ENCODE results near the gene CALML4. TPM values are rescaled to one million over a fixed set of nuclear protein-coding genes. Genes with fewer than 3 reads are reported as not detected.

CALML4 gene
- total and polyA plus RNA-seq, 2 experiments from 2014 or later: 13.4 to 16.2 TPM

DNA sequence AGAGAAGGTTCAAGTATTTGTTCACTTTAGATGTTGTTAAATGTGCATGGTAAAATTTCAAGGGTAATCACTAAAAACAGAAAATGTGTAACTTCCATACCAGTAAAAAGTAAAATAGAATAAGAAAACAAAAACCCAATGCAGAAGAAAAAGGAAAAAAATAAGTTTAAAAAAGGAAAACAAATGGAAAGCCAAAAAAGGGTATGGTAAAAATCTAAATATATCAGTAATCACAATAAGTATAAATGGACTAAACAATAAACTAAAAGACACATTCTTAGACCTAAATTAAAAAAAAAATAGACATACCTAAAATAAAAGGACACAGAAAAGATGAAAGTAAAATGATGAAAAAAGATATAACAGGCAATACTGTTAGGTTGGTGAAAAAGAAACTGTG, 33.9 kb upstream of the CALML4 start:
- no peaks in the 10 kb centered on the region for H3F3A ChIP-seq (replicated peaks; ENCODE audit: low read depth)
- no peak for ATAC-seq
- no peaks in the 10 kb centered on the region for H3K36me3 ChIP-seq (ENCODE audit: insufficient read depth)
- H3K4me3 ChIP-seq: no peak overlapping the region
- no peak for DNase-seq (ENCODE audit: low spot score)
- H4K20me1 ChIP-seq (replicated peaks; ENCODE audit: insufficient read depth): no peaks in the 10 kb centered on the region
- no peaks in the 10 kb centered on the region for H3K27me3 ChIP-seq (ENCODE audit: insufficient read depth)
- no peaks in the 10 kb centered on the region for H3K4me1 ChIP-seq (ENCODE audit: insufficient read depth)
- H3K4me2 ChIP-seq: no peak overlapping the region
- TF ChIP-seq, protein P1, sequence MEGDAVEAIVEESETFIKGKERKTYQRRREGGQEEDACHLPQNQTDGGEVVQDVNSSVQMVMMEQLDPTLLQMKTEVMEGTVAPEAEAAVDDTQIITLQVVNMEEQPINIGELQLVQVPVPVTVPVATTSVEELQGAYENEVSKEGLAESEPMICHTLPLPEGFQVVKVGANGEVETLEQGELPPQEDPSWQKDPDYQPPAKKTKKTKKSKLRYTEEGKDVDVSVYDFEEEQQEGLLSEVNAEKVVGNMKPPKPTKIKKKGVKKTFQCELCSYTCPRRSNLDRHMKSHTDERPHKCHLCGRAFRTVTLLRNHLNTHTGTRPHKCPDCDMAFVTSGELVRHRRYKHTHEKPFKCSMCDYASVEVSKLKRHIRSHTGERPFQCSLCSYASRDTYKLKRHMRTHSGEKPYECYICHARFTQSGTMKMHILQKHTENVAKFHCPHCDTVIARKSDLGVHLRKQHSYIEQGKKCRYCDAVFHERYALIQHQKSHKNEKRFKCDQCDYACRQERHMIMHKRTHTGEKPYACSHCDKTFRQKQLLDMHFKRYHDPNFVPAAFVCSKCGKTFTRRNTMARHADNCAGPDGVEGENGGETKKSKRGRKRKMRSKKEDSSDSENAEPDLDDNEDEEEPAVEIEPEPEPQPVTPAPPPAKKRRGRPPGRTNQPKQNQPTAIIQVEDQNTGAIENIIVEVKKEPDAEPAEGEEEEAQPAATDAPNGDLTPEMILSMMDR (conservative IDR thresholded peaks at IDR 0.05; ENCODE audit: low read depth in 2 of 2): no peak
- TF ChIP-seq JUNB (IDR thresholded peaks at IDR 0.05; ENCODE audit: unreplicated experiment) (no peak), EZH2 (IDR thresholded peaks at IDR 0.05; ENCODE audit: low read depth, unreplicated experiment) (no peak), ZNF114 (CRISPR knock-in tag; IDR thresholded peaks at IDR 0.05) (no peak), EZH2phosphoT487 (IDR thresholded peaks at IDR 0.05; ENCODE audit: unreplicated experiment) (no peak), ZNF331 (CRISPR knock-in tag; IDR thresholded peaks at IDR 0.05; ENCODE audit: low read depth) (no peak), CREB1 (CRISPR knock-in tag; IDR thresholded peaks at IDR 0.05; ENCODE audit: low read depth) (no peak), POLR2AphosphoS5 (IDR thresholded peaks at IDR 0.05; ENCODE audit: low read depth) (no peak), NANOG (IDR thresholded peaks at IDR 0.05; ENCODE audit: borderline replicate concordance) (no peak), STAT1 (IDR thresholded peaks at IDR 0.05; ENCODE audit: unreplicated experiment) (no peak)
- TF ChIP-seq, protein P2, sequence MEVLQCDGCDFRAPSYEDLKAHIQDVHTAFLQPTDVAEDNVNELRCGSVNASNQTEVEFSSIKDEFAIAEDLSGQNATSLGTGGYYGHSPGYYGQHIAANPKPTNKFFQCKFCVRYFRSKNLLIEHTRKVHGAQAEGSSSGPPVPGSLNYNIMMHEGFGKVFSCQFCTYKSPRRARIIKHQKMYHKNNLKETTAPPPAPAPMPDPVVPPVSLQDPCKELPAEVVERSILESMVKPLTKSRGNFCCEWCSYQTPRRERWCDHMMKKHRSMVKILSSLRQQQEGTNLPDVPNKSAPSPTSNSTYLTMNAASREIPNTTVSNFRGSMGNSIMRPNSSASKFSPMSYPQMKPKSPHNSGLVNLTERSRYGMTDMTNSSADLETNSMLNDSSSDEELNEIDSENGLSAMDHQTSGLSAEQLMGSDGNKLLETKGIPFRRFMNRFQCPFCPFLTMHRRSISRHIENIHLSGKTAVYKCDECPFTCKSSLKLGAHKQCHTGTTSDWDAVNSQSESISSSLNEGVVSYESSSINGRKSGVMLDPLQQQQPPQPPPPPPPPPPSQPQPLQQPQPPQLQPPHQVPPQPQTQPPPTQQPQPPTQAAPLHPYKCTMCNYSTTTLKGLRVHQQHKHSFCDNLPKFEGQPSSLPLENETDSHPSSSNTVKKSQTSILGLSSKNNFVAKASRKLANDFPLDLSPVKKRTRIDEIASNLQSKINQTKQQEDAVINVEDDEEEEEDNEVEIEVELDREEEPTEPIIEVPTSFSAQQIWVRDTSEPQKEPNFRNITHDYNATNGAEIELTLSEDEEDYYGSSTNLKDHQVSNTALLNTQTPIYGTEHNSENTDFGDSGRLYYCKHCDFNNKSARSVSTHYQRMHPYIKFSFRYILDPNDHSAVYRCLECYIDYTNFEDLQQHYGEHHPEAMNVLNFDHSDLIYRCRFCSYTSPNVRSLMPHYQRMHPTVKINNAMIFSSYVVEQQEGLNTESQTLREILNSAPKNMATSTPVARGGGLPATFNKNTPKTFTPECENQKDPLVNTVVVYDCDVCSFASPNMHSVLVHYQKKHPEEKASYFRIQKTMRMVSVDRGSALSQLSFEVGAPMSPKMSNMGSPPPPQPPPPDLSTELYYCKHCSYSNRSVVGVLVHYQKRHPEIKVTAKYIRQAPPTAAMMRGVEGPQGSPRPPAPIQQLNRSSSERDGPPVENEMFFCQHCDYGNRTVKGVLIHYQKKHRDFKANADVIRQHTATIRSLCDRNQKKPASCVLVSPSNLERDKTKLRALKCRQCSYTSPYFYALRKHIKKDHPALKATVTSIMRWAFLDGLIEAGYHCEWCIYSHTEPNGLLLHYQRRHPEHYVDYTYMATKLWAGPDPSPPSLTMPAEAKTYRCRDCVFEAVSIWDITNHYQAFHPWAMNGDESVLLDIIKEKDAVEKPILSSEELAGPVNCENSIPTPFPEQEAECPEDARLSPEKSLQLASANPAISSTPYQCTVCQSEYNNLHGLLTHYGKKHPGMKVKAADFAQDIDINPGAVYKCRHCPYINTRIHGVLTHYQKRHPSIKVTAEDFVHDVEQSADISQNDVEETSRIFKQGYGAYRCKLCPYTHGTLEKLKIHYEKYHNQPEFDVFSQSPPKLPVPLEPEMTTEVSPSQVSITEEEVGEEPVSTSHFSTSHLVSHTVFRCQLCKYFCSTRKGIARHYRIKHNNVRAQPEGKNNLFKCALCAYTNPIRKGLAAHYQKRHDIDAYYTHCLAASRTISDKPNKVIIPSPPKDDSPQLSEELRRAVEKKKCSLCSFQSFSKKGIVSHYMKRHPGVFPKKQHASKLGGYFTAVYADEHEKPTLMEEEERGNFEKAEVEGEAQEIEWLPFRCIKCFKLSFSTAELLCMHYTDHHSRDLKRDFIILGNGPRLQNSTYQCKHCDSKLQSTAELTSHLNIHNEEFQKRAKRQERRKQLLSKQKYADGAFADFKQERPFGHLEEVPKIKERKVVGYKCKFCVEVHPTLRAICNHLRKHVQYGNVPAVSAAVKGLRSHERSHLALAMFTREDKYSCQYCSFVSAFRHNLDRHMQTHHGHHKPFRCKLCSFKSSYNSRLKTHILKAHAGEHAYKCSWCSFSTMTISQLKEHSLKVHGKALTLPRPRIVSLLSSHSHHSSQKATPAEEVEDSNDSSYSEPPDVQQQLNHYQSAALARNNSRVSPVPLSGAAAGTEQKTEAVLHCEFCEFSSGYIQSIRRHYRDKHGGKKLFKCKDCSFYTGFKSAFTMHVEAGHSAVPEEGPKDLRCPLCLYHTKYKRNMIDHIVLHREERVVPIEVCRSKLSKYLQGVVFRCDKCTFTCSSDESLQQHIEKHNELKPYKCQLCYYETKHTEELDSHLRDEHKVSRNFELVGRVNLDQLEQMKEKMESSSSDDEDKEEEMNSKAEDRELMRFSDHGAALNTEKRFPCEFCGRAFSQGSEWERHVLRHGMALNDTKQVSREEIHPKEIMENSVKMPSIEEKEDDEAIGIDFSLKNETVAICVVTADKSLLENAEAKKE (CRISPR knock-in tag; IDR thresholded peaks at IDR 0.05): no peak
- TF ChIP-seq, protein P3, sequence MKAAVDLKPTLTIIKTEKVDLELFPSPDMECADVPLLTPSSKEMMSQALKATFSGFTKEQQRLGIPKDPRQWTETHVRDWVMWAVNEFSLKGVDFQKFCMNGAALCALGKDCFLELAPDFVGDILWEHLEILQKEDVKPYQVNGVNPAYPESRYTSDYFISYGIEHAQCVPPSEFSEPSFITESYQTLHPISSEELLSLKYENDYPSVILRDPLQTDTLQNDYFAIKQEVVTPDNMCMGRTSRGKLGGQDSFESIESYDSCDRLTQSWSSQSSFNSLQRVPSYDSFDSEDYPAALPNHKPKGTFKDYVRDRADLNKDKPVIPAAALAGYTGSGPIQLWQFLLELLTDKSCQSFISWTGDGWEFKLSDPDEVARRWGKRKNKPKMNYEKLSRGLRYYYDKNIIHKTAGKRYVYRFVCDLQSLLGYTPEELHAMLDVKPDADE (IDR thresholded peaks at IDR 0.05): no peak
- TF ChIP-seq, protein P4, sequence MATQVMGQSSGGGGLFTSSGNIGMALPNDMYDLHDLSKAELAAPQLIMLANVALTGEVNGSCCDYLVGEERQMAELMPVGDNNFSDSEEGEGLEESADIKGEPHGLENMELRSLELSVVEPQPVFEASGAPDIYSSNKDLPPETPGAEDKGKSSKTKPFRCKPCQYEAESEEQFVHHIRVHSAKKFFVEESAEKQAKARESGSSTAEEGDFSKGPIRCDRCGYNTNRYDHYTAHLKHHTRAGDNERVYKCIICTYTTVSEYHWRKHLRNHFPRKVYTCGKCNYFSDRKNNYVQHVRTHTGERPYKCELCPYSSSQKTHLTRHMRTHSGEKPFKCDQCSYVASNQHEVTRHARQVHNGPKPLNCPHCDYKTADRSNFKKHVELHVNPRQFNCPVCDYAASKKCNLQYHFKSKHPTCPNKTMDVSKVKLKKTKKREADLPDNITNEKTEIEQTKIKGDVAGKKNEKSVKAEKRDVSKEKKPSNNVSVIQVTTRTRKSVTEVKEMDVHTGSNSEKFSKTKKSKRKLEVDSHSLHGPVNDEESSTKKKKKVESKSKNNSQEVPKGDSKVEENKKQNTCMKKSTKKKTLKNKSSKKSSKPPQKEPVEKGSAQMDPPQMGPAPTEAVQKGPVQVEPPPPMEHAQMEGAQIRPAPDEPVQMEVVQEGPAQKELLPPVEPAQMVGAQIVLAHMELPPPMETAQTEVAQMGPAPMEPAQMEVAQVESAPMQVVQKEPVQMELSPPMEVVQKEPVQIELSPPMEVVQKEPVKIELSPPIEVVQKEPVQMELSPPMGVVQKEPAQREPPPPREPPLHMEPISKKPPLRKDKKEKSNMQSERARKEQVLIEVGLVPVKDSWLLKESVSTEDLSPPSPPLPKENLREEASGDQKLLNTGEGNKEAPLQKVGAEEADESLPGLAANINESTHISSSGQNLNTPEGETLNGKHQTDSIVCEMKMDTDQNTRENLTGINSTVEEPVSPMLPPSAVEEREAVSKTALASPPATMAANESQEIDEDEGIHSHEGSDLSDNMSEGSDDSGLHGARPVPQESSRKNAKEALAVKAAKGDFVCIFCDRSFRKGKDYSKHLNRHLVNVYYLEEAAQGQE (IDR thresholded peaks at IDR 0.05; ENCODE audit: unreplicated experiment): no peak
- H3K9me3 Mint-ChIP-seq: peaks cover 10% of the 10 kb centered on the region; the same call in 1 of the 3 replicates
- H3K4me3 Mint-ChIP-seq: no peak overlapping the region
- H3K27me3 Mint-ChIP-seq (ENCODE audit: insufficient read depth, low read depth, poor library complexity): peaks cover 3% of the 10 kb centered on the region
- no peak overlapping the region for H2AFZ ChIP-seq
- no peaks in the 10 kb centered on the region for H3K79me2 ChIP-seq (replicated peaks; ENCODE audit: insufficient read depth)
- H3K36me3 Mint-ChIP-seq (ENCODE audit: low read depth): no peaks in the 10 kb centered on the region
- H3K27ac ChIP-seq (ENCODE audit: low read depth): no peak overlapping the region
- H3K4me1 Mint-ChIP-seq: peaks cover 6% of the 10 kb centered on the region
- no peak overlapping the region for H3K27ac Mint-ChIP-seq
- no peaks in the 10 kb centered on the region for H3K9me2 ChIP-seq (ENCODE audit: insufficient read depth)
